ENCODE measurements around the gene VSX2.

VSX2 gene

DNA sequence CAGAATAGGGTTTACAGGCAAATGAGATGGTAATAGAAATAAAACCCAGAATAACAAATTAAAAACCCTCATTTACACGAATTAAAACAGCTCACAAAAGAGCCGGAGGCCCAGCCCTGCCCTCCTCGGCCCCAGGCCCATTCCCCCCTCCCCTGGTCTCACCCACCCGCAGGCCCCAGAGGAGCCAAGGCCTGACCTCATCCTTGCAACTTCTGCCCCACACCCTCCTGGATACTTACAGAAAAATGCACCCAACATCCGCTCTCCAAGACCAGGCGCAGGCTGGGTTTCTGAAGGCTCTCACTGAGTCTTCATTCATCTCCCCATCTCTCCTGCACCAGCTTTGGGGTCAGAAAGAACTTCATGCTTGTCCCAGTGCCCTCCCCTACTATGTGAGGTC lies 16.2 kb upstream of the VSX2 start:
- no peak for DNase-seq

DNA sequence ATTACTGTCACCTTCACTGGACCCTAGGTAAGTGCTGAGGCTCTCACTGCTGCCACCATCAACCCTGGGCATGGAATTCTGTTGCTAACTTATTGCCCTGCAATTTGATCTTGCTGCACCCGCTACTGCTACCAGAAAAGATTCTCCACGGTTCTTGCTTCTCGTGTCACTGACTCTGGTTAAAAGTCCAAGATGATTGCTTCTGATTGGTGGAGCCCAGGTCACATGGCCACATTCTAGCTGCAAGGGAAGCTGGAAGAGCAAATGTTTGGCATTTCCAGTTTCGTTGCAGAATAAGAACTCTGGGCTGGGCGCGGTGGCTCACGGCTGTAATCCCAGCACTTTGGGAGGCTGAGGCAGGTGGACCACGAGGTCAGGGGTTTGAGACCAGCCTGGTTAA lies 7.5 kb upstream of the VSX2 start:
- no peak for DNase-seq

- DNase-seq: no peak
Measured at GRCh38 chr14:74235017-74235416, 4.2 kb upstream of the VSX2 start.

DNA sequence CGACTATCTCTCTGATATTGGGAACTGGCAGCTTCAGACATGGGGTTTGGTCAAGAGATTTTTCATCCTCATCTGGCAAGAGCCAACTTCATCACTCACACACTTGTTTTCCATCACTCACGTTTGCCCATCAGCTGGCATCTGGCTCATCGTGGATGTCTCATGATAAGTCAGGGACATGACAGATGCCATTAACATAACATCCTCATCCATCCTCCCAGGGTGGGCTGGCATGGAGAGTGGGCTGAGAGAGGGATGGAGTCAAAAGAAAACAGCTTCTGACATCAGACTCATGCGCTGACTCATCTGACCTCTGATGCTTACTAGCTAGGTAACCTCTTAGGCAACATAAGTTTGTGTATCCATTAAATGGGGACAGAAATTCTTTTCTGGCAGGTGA lies 1.8 kb upstream of the VSX2 start:
- DNase-seq: no peak

DNA sequence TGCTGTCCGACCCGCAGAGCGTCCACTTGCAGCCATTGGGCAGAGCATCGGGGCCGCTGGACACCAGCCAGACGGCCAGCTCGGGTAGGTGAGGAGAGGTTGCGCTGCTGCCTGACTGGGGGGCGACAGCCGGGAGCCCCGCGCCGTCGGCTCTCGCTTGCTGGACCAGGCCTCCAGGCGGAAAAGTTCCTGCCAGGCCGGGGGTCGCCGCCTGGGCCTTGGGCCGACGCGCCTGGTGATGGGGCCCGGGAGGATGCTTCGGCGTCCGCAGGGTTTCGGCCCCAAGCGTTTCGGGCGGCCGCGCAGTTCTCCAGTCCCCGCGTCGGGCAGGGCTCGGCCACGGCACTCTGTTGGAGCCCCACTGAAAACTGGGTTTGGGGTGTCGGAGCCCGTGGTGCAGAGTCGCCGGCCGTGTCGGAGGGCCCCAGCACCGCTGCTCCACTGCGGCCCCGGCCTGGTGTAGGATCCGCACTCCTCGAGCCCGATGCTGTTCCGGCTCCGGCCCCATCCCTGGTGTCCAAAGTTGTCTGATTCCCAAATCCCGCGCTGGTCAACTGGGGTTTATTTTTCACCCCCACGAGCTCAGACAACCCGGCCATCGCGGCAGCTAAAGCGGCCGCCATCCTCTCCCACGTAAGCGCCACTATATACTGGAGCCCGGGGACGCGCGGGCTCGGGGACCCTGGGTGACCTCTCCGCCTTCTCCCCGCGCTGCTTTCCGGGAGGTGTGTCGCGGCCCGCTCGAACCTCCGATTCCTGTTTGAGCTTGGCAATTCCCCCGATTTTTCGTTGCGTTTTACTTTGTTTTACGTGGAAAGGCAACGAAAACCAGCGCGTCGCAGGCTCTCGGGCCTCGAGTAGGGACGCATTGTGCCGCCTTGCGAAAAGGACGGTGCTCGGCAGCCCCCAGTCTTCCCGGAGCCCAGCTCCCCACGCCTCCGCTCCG lies 872 bp downstream of the VSX2 start:
- peak; percentile 21 for DNase-seq

DNA sequence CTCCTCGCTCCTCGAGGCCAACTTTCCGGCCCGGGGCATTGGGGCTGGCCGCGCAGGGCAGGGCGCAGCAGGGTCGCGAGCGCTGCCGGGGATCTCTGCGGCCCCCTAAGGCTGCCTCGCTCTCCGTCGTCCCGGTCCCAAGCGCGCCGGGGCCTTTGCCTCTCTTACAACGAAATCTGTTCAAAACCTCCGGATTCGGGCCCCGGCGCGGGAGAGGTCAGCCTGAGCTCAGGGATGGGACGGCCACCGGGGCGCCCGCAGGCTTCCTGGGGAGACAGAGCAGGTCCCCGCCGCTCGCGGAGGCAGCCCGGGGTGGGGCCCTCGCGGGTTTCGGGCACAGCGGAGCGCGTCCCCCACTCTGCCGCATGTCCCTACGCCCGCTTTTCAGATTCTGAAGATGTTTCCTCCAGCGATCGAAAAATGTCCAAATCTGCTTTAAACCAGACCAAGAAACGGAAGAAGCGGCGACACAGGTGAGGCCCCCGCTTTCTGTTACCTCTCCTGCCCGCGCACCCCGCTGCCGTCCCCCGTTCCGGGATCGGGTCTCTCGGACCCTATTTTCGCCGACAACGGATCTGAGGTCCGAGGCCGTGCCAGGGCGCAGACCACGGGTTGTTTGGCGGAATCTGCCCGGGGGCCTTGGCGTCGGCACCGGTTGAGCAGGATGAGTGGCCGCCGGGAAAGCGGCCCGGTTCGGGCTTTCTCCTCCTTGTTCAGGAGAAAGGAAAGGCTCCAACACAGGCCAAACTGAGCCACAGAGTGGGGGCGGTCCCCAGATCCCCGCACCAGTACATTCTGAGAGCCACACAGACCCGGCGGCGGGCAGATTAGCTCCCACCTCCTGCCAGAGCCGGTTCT lies 1.8 kb downstream of the VSX2 start:
- peak; percentile 16 for DNase-seq

GRCh38 chr14:74241652-74242017 lies 2.4 kb downstream of the VSX2 start:
- no peak for DNase-seq

- DNase-seq: no peak
Measured at GRCh38 chr14:74242021-74242779, 3.0 kb downstream of the VSX2 start.

- DNase-seq: no peak
Measured at GRCh38 chr14:74242780-74243042, 3.5 kb downstream of the VSX2 start.

- no peak for DNase-seq
Measured at GRCh38 chr14:74243051-74243450, 3.8 kb downstream of the VSX2 start.

DNA sequence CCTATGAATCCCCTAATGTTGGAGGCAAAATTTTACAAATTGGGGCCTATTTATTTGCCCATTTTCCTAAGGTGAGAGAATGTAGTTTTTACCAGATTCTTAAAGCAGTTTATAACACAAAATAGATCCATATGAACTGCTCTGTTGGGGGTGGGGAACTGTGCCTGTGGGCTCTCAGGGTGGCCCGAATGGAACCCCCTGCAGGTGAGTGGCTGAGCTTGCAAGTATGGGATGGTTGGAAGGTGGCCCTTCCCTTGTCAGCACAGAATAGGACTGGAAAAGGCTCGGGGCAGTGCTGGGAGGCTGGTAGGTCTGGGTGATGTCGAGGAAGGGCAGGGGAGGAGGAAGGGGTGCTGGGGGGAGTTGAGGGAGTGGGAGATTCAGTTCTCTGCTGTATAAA lies 4.9 kb downstream of the VSX2 start:
- no peak for DNase-seq

DNA sequence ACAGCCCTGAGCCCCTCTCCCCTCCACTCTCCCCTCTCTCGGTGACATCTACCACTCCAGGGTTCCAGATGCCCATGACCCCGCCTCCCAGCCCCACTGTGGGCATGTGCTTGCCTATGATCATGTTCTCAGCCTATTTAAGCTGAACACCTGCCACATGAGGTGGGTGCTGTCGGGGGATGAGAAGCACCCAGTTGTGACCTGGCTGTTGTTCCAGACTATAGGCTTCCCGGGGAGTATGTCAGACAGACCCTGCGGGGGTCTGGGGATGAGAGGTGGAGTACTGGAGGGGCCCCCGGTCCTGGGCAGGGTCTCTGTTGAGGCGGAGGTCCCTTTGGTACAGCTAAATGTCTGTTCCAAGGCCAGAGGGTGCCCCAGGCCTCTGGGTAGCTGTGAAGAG lies 6.0 kb downstream of the VSX2 start:
- no peak for DNase-seq

GRCh38 chr14:74246542-74246941 lies 7.3 kb downstream of the VSX2 start:
- no peak for DNase-seq

GRCh38 chr14:74248017-74248416 lies 8.8 kb downstream of the VSX2 start:
- no peak for DNase-seq

GRCh38 chr14:74249433-74250375 lies 10.5 kb downstream of the VSX2 start:
- no peak for DNase-seq

GRCh38 chr14:74255281-74255680 lies 16.0 kb downstream of the VSX2 start:
- DNase-seq: no peak

GRCh38 chr14:74257078-74257940 lies 18.1 kb downstream of the VSX2 start:
- DNase-seq: peak; percentile 74

DNA sequence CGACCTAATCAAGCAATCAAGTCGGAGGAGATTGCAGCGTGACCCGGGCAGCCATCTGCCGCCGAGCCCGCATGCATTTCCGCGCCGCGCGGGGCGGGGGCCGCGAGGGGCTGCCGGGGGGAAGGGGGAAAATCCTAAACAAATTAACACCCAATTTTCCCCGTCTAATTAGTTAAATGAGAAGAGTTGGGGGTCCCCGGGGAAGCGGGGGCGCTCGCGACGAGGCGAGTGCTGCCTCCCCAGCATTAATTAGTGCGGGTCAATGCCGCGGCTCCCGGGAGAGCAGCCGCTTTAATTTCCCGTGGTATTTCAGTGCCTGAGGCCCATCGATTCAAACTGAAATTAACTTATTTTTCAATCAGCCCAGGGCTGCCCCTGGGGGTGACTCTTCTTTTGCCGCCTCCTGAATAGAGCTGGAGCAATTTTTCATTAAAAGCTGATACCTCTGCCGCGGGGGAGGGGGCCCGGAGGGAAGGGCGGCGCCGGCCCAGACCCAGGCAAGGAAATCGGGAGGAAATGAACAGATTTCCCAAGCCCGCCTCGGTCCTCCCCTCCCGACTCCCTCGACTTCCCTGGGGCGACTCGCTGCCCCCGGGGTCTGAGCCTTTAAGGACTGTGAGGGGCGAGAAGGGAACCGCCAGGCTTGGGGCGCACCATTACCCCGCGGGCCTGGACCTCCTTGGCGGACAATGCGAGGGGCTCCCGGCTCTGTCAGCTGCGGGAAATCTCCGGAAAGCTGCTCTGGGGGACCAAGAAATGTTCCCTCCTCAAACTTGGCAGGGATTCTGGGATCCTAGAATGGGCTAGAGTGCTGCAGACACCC lies 18.9 kb downstream of the VSX2 start:
- DNase-seq: no peak

- DNase-seq: no peak
Measured at GRCh38 chr14:74258764-74259035, 19.5 kb downstream of the VSX2 start.

DNA sequence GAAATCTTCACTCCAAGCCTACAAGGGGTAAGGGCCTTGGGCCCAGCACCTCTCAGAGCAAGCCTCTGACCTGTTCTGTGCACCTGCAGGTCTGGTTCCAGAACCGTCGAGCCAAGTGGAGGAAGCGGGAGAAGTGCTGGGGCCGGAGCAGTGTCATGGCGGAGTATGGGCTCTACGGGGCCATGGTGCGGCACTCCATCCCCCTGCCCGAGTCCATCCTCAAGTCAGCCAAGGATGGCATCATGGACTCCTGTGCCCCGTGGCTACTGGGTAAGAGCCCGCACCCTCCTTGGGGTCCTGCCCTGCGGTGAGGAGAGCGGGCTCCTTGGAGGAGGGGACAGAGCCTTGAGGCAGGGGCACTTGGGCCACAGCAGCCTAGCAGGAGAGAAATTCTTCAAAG lies 20.3 kb downstream of the VSX2 start:
- no peak for DNase-seq
